NCI-H226 (cell line): ENCODE results near the gene DPYSL4.

Experiments
- DNase-seq: peaks from one replicate; pipeline ENCODE4 v3.0.0-alpha.2; 2015

DPYSL4 gene

GRCh38 chr10:132179551-132180392, 7.0 kb upstream of the DPYSL4 start:
- DNase-seq: no peak

GRCh38 chr10:132180736-132181135, 6.0 kb upstream of the DPYSL4 start:
- no peak for DNase-seq

- DNase-seq: no peak
These were observed 4.9 kb upstream of the DPYSL4 start for GRCh38 chr10:132181691-132182425.

- DNase-seq: no peak
These were observed 4.2 kb upstream of the DPYSL4 start for GRCh38 chr10:132182591-132182990.

GRCh38 chr10:132183046-132183445, 3.7 kb upstream of the DPYSL4 start:
- DNase-seq: no peak

GRCh38 chr10:132184816-132185593, 1.7 kb upstream of the DPYSL4 start:
- DNase-seq: no peak

GRCh38 chr10:132185601-132186487, 904 bp upstream of the DPYSL4 start:
- DNase-seq: no peak

GRCh38 chr10:132187430-132188138, 836 bp downstream of the DPYSL4 start:
- no peak for DNase-seq

GRCh38 chr10:132188331-132188730, 1.6 kb downstream of the DPYSL4 start:
- DNase-seq: no peak

- no peak for DNase-seq
These were observed 2.3 kb downstream of the DPYSL4 start for GRCh38 chr10:132189016-132189415.

- DNase-seq: no peak
These were observed 3.2 kb downstream of the DPYSL4 start for GRCh38 chr10:132189810-132190422.

GRCh38 chr10:132192076-132192975, 5.6 kb downstream of the DPYSL4 start:
- no peak for DNase-seq

- DNase-seq: no peak
These were observed 6.4 kb downstream of the DPYSL4 start for GRCh38 chr10:132192991-132193665.

GRCh38 chr10:132193907-132194552, 7.3 kb downstream of the DPYSL4 start:
- no peak for DNase-seq

- DNase-seq: no peak
These were observed 8.0 kb downstream of the DPYSL4 start for GRCh38 chr10:132194726-132195125.

GRCh38 chr10:132195366-132196075, 8.8 kb downstream of the DPYSL4 start:
- no peak for DNase-seq

- no peak for DNase-seq
These were observed 9.7 kb downstream of the DPYSL4 start for GRCh38 chr10:132196178-132197113.
